Measurements from ENCODE around the gene CAMTA1. TPM values are rescaled to one million over a fixed set of nuclear protein-coding genes. Genes with fewer than 3 reads are reported as not detected.

The CAMTA1 gene
- total RNA-seq, 1 experiment from 2014 or later, result 85.2 TPM

- intact Hi-C loops (cut with micrococcal nuclease; ENCODE audit: unreplicated experiment), result no loop called here
- Histone ChIP-seq H3K4me1 (ENCODE audit: insufficient read depth, low read length, poor library complexity, severe bottlenecking) (no peaks in the 10 kb centered on the region), H3K9me3 (ENCODE audit: low read depth, low read length, poor library complexity, severe bottlenecking) (peaks cover 8% of the 10 kb centered on the region), H3K36me3 (ENCODE audit: insufficient read depth, low read length, poor library complexity, severe bottlenecking) (no peaks in the 10 kb centered on the region), H3K27ac (ENCODE audit: low read depth, low read length, poor library complexity, severe bottlenecking) (no peak overlapping the region), H3K4me3 (ENCODE audit: low read depth, low read length, poor library complexity, severe bottlenecking) (no peak overlapping the region), H3K27me3 (replicated peaks; ENCODE audit: insufficient read depth, low read depth, low read length, poor library complexity) (no peaks in the 10 kb centered on the region)
- CTCF ChIA-PET, result no interaction called here
- BruUV-seq (replicated peaks), result no TSS peak
- DNase-seq (ENCODE audit: low spot score), result no peak
- TF ChIP-seq CTCF (conservative IDR thresholded peaks at IDR 0.05; ENCODE audit: low read depth, low read length), result no peak
- no peak for TF ChIP-seq EZH2 (IDR thresholded peaks at IDR 0.05; ENCODE audit: borderline replicate concordance, low read depth, low read length, poor library complexity, severe bottlenecking)
- POLR2A ChIA-PET (ENCODE audit: low non-redundant PET), result no interaction called here
Observed at GRCh38 chr1:7269525-7269924, 484.3 kb downstream of the CAMTA1 start.

- Histone ChIP-seq H3K36me3 (ENCODE audit: insufficient read depth, low read length, poor library complexity, severe bottlenecking) (no peaks in the 10 kb centered on the region), H3K4me1 (ENCODE audit: insufficient read depth, low read length, poor library complexity, severe bottlenecking) (no peaks in the 10 kb centered on the region), H3K27ac (ENCODE audit: low read depth, low read length, poor library complexity, severe bottlenecking) (no peak overlapping the region), H3K9me3 (ENCODE audit: low read depth, low read length, poor library complexity, severe bottlenecking) (peaks cover 10% of the 10 kb centered on the region), H3K27me3 (replicated peaks; ENCODE audit: insufficient read depth, low read depth, low read length, poor library complexity) (no peaks in the 10 kb centered on the region), H3K4me3 (ENCODE audit: low read depth, low read length, poor library complexity, severe bottlenecking) (no peak overlapping the region)
- no TSS peak for BruUV-seq (replicated peaks)
- no peak for DNase-seq (ENCODE audit: low spot score)
- TF ChIP-seq CTCF (conservative IDR thresholded peaks at IDR 0.05; ENCODE audit: low read depth, low read length) (no peak), EZH2 (IDR thresholded peaks at IDR 0.05; ENCODE audit: borderline replicate concordance, low read depth, low read length, poor library complexity, severe bottlenecking) (no peak)
- intact Hi-C loops (cut with micrococcal nuclease; ENCODE audit: unreplicated experiment), result no loop called here
- ChIA-PET POLR2A (ENCODE audit: low non-redundant PET) (no interaction called here), CTCF (no interaction called here)
Observed at GRCh38 chr1:7274256-7274655, 489.0 kb downstream of the CAMTA1 start.

- no peak overlapping the region for H3K27ac ChIP-seq (ENCODE audit: low read depth, low read length, poor library complexity, severe bottlenecking)
- no peak overlapping the region for H3K4me3 ChIP-seq (ENCODE audit: low read depth, low read length, poor library complexity, severe bottlenecking)
- intact Hi-C loops (cut with micrococcal nuclease; ENCODE audit: unreplicated experiment), result no loop called here
- no peak for DNase-seq (ENCODE audit: low spot score)
- no TSS peak for BruUV-seq (replicated peaks)
- ChIA-PET POLR2A (ENCODE audit: low non-redundant PET) (no interaction called here), CTCF (interaction anchor here (0.6 to 0.9 kb wide), 2 partner anchors 15 to 236 kb away, joined by 3 read pairs; no protein-coding TSS in a partner anchor)
- peaks cover 3% of the 10 kb centered on the region for H3K9me3 ChIP-seq (ENCODE audit: low read depth, low read length, poor library complexity, severe bottlenecking)
- TF ChIP-seq CTCF (conservative IDR thresholded peaks at IDR 0.05; ENCODE audit: low read depth, low read length), result no peak
- H3K36me3 ChIP-seq (ENCODE audit: insufficient read depth, low read length, poor library complexity, severe bottlenecking), result no peaks in the 10 kb centered on the region
- no peaks in the 10 kb centered on the region for H3K4me1 ChIP-seq (ENCODE audit: insufficient read depth, low read length, poor library complexity, severe bottlenecking)
- no peaks in the 10 kb centered on the region for H3K27me3 ChIP-seq (replicated peaks; ENCODE audit: insufficient read depth, low read depth, low read length, poor library complexity)
Observed at GRCh38 chr1:7278045-7278444, 492.8 kb downstream of the CAMTA1 start.

All from A673 (cell line).